Loucy (cell line): ENCODE measurements around the gene KAT8.
"Not testable (repeated sequence)": the region's sequence is repeated elsewhere in the genome, so short reads cannot be mapped to it uniquely, and the experiment has no call there.

Experiments
- H2AFZ ChIP-seq: fragments of 200-600 bp; sonication (generic); 2 replicates; pipeline ENCODE4 v1.6.0; 2016; ENCODE audit warnings: antibody characterized with exemption, mild to moderate bottlenecking, low read length, moderate library complexity
- H3F3A ChIP-seq: fragments of 200-600 bp; 2 replicates; pipeline ENCODE4 v1.6.0; 2016; ENCODE audit warnings: antibody characterized with exemption, low read depth, mild to moderate bottlenecking
- H3K27me3 ChIP-seq: fragments of 200-600 bp; sonication (generic); 2 replicates; pipeline ENCODE4 v1.6.1; 2014; ENCODE audit warnings: low read length, mild to moderate bottlenecking; ENCODE audit not compliant: insufficient read depth, poor library complexity, severe bottlenecking
- H3K36me3 ChIP-seq: fragments of 200-600 bp; sonication (generic); 2 replicates; pipeline ENCODE4 v1.6.1; 2016; ENCODE audit warnings: low read length; ENCODE audit not compliant: insufficient read depth
- H3K4me1 ChIP-seq: fragments of 200-600 bp; sonication (generic); 2 replicates; pipeline ENCODE4 v1.5.1; 2014; ENCODE audit warnings: low read length, mild to moderate bottlenecking; ENCODE audit not compliant: insufficient read depth, poor library complexity, severe bottlenecking
- H3K4me2 ChIP-seq: fragments of 200-600 bp; sonication (generic); 2 replicates; pipeline ENCODE4 v1.6.0; 2014; ENCODE audit warnings: antibody characterized with exemption, low read length, low read depth, mild to moderate bottlenecking; ENCODE audit not compliant: poor library complexity, severe bottlenecking
- H3K4me3 ChIP-seq: fragments of 200-600 bp; sonication (generic); 2 replicates; pipeline ENCODE4 v1.5.1; 2014; ENCODE audit warnings: low read length, mild to moderate bottlenecking, mixed read lengths; ENCODE audit not compliant: poor library complexity, severe bottlenecking
- H3K79me2 ChIP-seq: fragments of 200-600 bp; sonication (generic); 2 replicates; pipeline ENCODE4 v1.6.1; 2014; ENCODE audit warnings: low read length; ENCODE audit not compliant: insufficient read depth
- H3K9ac ChIP-seq: fragments of 200-600 bp; sonication (generic); 2 replicates; pipeline ENCODE4 v1.6.0; 2014; ENCODE audit warnings: mild to moderate bottlenecking, low read depth, low read length, moderate library complexity; ENCODE audit not compliant: poor library complexity, severe bottlenecking
- H3K9me2 ChIP-seq: fragments of 200-600 bp; sonication (generic); replicated peaks from 2 replicates; pipeline ENCODE4 v1.6.1; 2016; ENCODE audit warnings: low read depth, low read length, mixed read lengths
- H3K9me3 ChIP-seq: fragments of 200-600 bp; sonication (generic); 2 replicates; pipeline ENCODE4 v1.6.1; 2014; ENCODE audit warnings: mild to moderate bottlenecking, antibody characterized with exemption, low read length, low read depth; ENCODE audit not compliant: insufficient read depth
- H4K20me1 ChIP-seq: fragments of 200-600 bp; sonication (generic); 2 replicates; pipeline ENCODE4 v1.6.0; 2014; ENCODE audit warnings: antibody characterized with exemption, low read length, mild to moderate bottlenecking; ENCODE audit not compliant: insufficient read depth, poor library complexity, severe bottlenecking
- CTCF ChIP-seq: fragments of 200-600 bp; sonication (generic); conservative IDR thresholded peaks from 2 replicates; pipeline ENCODE4 v1.5.1; 2014; ENCODE audit warnings: mild to moderate bottlenecking, antibody characterized with exemption, low read length
- EZH2phosphoT487 ChIP-seq: fragments of 200-600 bp; IDR thresholded peaks from 2 replicates; pipeline ENCODE4 v1.6.1; 2018; ENCODE audit warnings: antibody characterized with exemption, mild to moderate bottlenecking, moderate library complexity, borderline replicate concordance

KAT8 gene

GRCh38 chr16:31157136-31157535, 39.7 kb downstream of the KAT8 start:
- no peaks in the 10 kb centered on the region for H3F3A ChIP-seq
- H3K4me2 ChIP-seq, result no peak overlapping the region
- H4K20me1 ChIP-seq, result no peaks in the 10 kb centered on the region
- H3K79me2 ChIP-seq, result no peaks in the 10 kb centered on the region
- H3K9me2 ChIP-seq, result no peaks in the 10 kb centered on the region
- TF ChIP-seq EZH2phosphoT487 (no peak), CTCF (no peak)
- no peak overlapping the region for H3K9ac ChIP-seq
- H3K4me1 ChIP-seq, result no peaks in the 10 kb centered on the region
- no peaks in the 10 kb centered on the region for H3K27me3 ChIP-seq
- H3K4me3 ChIP-seq, result no peak overlapping the region
- H3K36me3 ChIP-seq, result no peaks in the 10 kb centered on the region
- no peaks in the 10 kb centered on the region for H3K9me3 ChIP-seq
- H2AFZ ChIP-seq, result 0 out of 2 replicates have a peak overlapping the region, but pooled peaks have one; percentile 48

GRCh38 chr16:31167315-31167714, 49.9 kb downstream of the KAT8 start:
- TF ChIP-seq EZH2phosphoT487 (no peak), CTCF (no peak)
- Histone ChIP-seq H2AFZ (no peak overlapping the region), H3K9ac (no peak overlapping the region)

GRCh38 chr16:31168848-31169247, 51.4 kb downstream of the KAT8 start:
- Histone ChIP-seq H3F3A (no peaks in the 10 kb centered on the region), H3K9me2 (no peaks in the 10 kb centered on the region), H3K9ac (no peak overlapping the region), H3K4me2 (no peak overlapping the region), H3K4me3 (no peak overlapping the region), H3K36me3 (no peaks in the 10 kb centered on the region), H4K20me1 (no peaks in the 10 kb centered on the region), H3K9me3 (no peaks in the 10 kb centered on the region), H2AFZ (no peak overlapping the region), H3K27me3 (no peaks in the 10 kb centered on the region), H3K4me1 (peaks cover 3% of the 10 kb centered on the region), H3K79me2 (no peaks in the 10 kb centered on the region)
- TF ChIP-seq CTCF (no peak), EZH2phosphoT487 (no peak)

More at GRCh38 chr16:31167315-31167714, 49.9 kb downstream of the KAT8 start:
- no peaks in the 10 kb centered on the region for H3K9me2 ChIP-seq
- H4K20me1 ChIP-seq, result no peaks in the 10 kb centered on the region
- H3K9me3 ChIP-seq, result no peaks in the 10 kb centered on the region
- H3K4me3 ChIP-seq, result no peak overlapping the region
- H3K27me3 ChIP-seq, result no peaks in the 10 kb centered on the region
- H3K36me3 ChIP-seq, result no peaks in the 10 kb centered on the region
- no peaks in the 10 kb centered on the region for H3F3A ChIP-seq
- peaks cover 3% of the 10 kb centered on the region for H3K4me1 ChIP-seq
- H3K79me2 ChIP-seq, result no peaks in the 10 kb centered on the region
- no peak overlapping the region for H3K4me2 ChIP-seq

- H3K9me2 ChIP-seq, H3K9me3 ChIP-seq, H3K4me1 ChIP-seq, H3K4me2 ChIP-seq, H3K79me2 ChIP-seq, H3K4me3 ChIP-seq, H3F3A ChIP-seq, H3K9ac ChIP-seq, H3K27me3 ChIP-seq, H3K36me3 ChIP-seq, H4K20me1 ChIP-seq: not testable (repeated sequence)
- 0 out of 2 replicates have a peak overlapping the region, but pooled peaks have one; percentile 49 for H2AFZ ChIP-seq
Measured at GRCh38 chr16:31170048-31170447, 52.6 kb downstream of the KAT8 start.
